Activated CD8-positive, alpha-beta memory T cell treated with anti-CD3 and anti-CD28 coated beads, Interleukin-2, amount 50 U/mL, for 1 hour (primary cell): Measurements from ENCODE around the gene ZNF628.

ENCODE experiments used
- DNase-seq: peaks from one replicate; pipeline ENCODE4 v3.0.0-alpha.2; 2020; ENCODE audit errors: extremely low read depth

Gene ZNF628

GRCh38 chr19:55529636-55530234 lies 53.3 kb downstream of the ZNF628 start:
- no peak for DNase-seq

- DNase-seq, result no peak
These were observed 54.6 kb downstream of the ZNF628 start for GRCh38 chr19:55530996-55531395.
